DND-41 (cell line): Measurements from ENCODE around the gene UCN3.

ENCODE experiments used
- ATAC-seq: fragments of 200-7000 bp; cut with Tn5 transposase; 3 replicates; pipeline ENCODE4 v1.9.1; 2021; ENCODE audit warnings: low read depth; ENCODE audit not compliant: insufficient read depth
- DNase-seq: peaks from one replicate; pipeline ENCODE4 v3.0.0-alpha.2; 2020
- H2AFZ ChIP-seq: 2 replicates; pipeline ENCODE4 v1.6.0; 2012; ENCODE audit warnings: low read depth, low read length
- H3K27ac ChIP-seq: 2 replicates; pipeline ENCODE4 v1.5.1; 2012; ENCODE audit warnings: low read length, inconsistent platforms
- H3K27me3 ChIP-seq: fragments of 200-600 bp; sonication (generic); 2 replicates; pipeline ENCODE4 v1.6.0; 2012; ENCODE audit warnings: low read length, mild to moderate bottlenecking, inconsistent platforms; ENCODE audit not compliant: insufficient read depth, poor library complexity
- H3K36me3 ChIP-seq: 2 replicates; pipeline ENCODE4 v1.5.1; 2012; ENCODE audit warnings: low read length, inconsistent platforms; ENCODE audit not compliant: insufficient read depth
- H3K4me1 ChIP-seq: 2 replicates; pipeline ENCODE4 v1.5.1; 2012; ENCODE audit warnings: mild to moderate bottlenecking, low read length; ENCODE audit not compliant: insufficient read depth
- H3K4me2 ChIP-seq: 2 replicates; pipeline ENCODE4 v1.6.0; 2012; ENCODE audit warnings: mild to moderate bottlenecking, moderate library complexity, low read length, inconsistent platforms; ENCODE audit not compliant: insufficient read depth
- H3K4me3 ChIP-seq, 2 experiments: fragments of 200-600 bp in 1 of 2; shearing (Covaris generic) in 1 of 2; 2 replicates each; pipeline ENCODE4 v1.5.1; 2012 to 2016; ENCODE audit warnings: inconsistent platforms in 2 of 2, low read length in 2 of 2, mild to moderate bottlenecking in 2 of 2, low read depth in 1 of 2, moderate library complexity in 1 of 2
- H3K79me2 ChIP-seq: 2 replicates; pipeline ENCODE4 v1.6.0; 2012; ENCODE audit warnings: low read length, inconsistent platforms; ENCODE audit not compliant: insufficient read depth
- H3K9ac ChIP-seq: 2 replicates; pipeline ENCODE4 v1.6.0; 2012; ENCODE audit warnings: low read depth, mild to moderate bottlenecking, inconsistent platforms, low read length, moderate library complexity
- H3K9me3 ChIP-seq: 2 replicates; pipeline ENCODE4 v1.5.1; 2012; ENCODE audit warnings: low read length, moderate library complexity, mild to moderate bottlenecking, inconsistent platforms; ENCODE audit not compliant: insufficient read depth, severe bottlenecking
- H4K20me1 ChIP-seq: 2 replicates; pipeline ENCODE4 v1.6.0; 2012; ENCODE audit warnings: low read length; ENCODE audit not compliant: insufficient read depth
- EZH2 ChIP-seq: IDR thresholded peaks from 3 replicates; pipeline ENCODE4 v1.6.1; 2012; ENCODE audit warnings: borderline replicate concordance, low read depth, mild to moderate bottlenecking, moderate library complexity, low read length, inconsistent platforms; ENCODE audit not compliant: severe bottlenecking
- TF ChIP-seq, protein P1 (sequence below): IDR thresholded peaks from 2 replicates; pipeline ENCODE4 v1.5.1; 2012; ENCODE audit warnings: borderline replicate concordance, low read length, moderate library complexity, mild to moderate bottlenecking; ENCODE audit not compliant: poor library complexity, severe bottlenecking; ENCODE audit errors: extremely low read depth

UCN3 gene

DNA sequence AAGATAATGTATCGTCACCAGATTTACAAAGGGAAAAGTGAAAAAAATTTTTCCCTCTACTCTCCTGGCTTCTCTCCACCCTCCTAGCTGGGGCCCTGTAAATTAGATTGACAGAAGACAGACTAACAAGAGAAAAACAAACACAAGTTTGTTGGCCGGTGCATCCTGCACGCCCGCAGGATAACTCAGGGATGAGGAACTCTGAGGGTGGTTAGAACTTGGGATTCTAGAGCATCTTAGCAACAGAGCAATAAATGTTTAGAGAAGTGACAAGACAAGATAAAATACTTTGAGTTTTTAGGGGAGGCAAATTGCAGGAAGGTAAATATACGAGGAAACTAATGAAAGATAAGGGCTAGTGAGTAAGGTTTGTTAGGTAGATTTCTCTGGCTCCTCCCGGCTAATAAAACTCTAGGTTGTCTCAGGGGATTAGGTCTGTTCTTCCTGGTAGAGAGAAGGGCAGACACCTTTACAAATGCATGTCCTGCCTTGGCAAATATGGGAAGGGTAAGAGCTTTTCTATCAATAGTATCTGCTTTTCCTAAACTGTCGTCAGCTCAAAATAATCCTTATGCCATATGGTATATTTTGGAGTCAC, 4.3 kb upstream of the UCN3 start:
- Histone ChIP-seq H3K27ac (no peak overlapping the region), H3K4me3 (no peak overlapping the region), H3K9me3 (no peaks in the 10 kb centered on the region), H3K27me3 (peaks cover 5% of the 10 kb centered on the region), H3K4me1 (no peaks in the 10 kb centered on the region), H4K20me1 (no peaks in the 10 kb centered on the region), H3K36me3 (no peaks in the 10 kb centered on the region), H3K4me2 (no peak overlapping the region), H3K9ac (no peak overlapping the region), H3K79me2 (no peaks in the 10 kb centered on the region), H2AFZ (no peak overlapping the region)
- ATAC-seq (no peak), DNase-seq (no peak)
- TF ChIP-seq, protein P1, sequence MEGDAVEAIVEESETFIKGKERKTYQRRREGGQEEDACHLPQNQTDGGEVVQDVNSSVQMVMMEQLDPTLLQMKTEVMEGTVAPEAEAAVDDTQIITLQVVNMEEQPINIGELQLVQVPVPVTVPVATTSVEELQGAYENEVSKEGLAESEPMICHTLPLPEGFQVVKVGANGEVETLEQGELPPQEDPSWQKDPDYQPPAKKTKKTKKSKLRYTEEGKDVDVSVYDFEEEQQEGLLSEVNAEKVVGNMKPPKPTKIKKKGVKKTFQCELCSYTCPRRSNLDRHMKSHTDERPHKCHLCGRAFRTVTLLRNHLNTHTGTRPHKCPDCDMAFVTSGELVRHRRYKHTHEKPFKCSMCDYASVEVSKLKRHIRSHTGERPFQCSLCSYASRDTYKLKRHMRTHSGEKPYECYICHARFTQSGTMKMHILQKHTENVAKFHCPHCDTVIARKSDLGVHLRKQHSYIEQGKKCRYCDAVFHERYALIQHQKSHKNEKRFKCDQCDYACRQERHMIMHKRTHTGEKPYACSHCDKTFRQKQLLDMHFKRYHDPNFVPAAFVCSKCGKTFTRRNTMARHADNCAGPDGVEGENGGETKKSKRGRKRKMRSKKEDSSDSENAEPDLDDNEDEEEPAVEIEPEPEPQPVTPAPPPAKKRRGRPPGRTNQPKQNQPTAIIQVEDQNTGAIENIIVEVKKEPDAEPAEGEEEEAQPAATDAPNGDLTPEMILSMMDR = no peak
- no peak for TF ChIP-seq EZH2

DNA sequence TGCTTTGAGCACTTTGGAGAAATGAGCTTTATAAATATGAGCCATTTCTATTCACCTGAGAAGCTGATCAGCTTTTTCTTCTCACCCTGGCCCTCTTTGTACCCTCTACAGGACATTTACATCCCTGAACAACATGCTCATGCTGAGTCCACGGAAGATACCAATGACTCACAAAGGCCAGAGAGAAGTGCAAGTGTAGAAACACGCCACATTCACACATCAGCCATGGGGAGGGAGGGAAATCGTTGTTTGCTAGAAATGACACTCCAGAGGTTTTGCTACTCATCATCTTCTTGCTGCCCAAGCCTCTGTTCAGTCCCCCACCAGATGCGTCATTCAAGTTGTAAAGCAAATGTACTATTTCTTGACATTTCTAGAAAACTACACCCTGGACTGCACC, 2.8 kb upstream of the UCN3 start:
- no peaks in the 10 kb centered on the region for H3K79me2 ChIP-seq
- ATAC-seq (no peak), DNase-seq (no peak)
- no peaks in the 10 kb centered on the region for H3K4me1 ChIP-seq
- H3K9ac ChIP-seq = no peak overlapping the region
- no peak overlapping the region for H3K27ac ChIP-seq
- no peaks in the 10 kb centered on the region for H3K9me3 ChIP-seq
- no peak overlapping the region for H2AFZ ChIP-seq
- H3K4me2 ChIP-seq = no peak overlapping the region
- no peaks in the 10 kb centered on the region for H4K20me1 ChIP-seq
- peaks cover 5% of the 10 kb centered on the region for H3K27me3 ChIP-seq
- H3K4me3 ChIP-seq = no peak overlapping the region
- TF ChIP-seq, protein P1 = no peak
- no peak for TF ChIP-seq EZH2
- no peaks in the 10 kb centered on the region for H3K36me3 ChIP-seq

DNA sequence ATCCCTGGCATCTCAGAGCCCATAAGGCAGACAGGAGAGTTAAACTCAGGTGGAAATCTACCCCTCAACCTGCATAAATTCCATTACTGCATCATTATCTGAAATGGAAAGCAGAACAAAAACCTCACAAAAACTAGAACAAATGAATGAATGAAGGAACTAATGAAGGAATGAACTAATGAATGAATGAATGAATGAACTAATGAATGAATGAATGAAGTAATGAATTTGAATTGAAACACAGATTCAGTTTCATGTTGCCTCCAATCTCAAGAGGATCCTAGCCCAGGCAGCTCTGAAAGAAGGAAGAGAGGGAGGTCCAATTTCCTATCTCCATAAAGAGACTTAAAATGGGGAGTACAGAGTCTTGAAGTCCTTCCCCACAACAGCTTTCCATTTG, 1.9 kb upstream of the UCN3 start:
- H3K27ac ChIP-seq = no peak overlapping the region
- H3K9ac ChIP-seq = no peak overlapping the region
- DNase-seq = no peak
- no peaks in the 10 kb centered on the region for H3K79me2 ChIP-seq
- H3K27me3 ChIP-seq = peaks cover 5% of the 10 kb centered on the region
- no peaks in the 10 kb centered on the region for H3K9me3 ChIP-seq
- no peak for ATAC-seq
- H3K4me3 ChIP-seq = no peak overlapping the region
- H3K4me2 ChIP-seq = no peak overlapping the region
- no peaks in the 10 kb centered on the region for H3K4me1 ChIP-seq
- H4K20me1 ChIP-seq = no peaks in the 10 kb centered on the region
- no peaks in the 10 kb centered on the region for H3K36me3 ChIP-seq
- TF ChIP-seq EZH2 = no peak
- TF ChIP-seq, protein P1 = no peak
- H2AFZ ChIP-seq = no peak overlapping the region
